WTC11 (cell line): ENCODE data around the gene FBXL13. TPM values are rescaled to one million over a fixed set of nuclear protein-coding genes. Genes with fewer than 3 reads are reported as not detected.

Experiments used
- ATAC-seq: fragments of 200-7000 bp; cut with Tn5 transposase; 2 replicates; pipeline ENCODE4 v1.10.0; 2021; ENCODE audit warnings: mild to moderate bottlenecking, moderate library complexity
- CTCF ChIA-PET: fragments of 300-600 bp; sonication (Branson Sonifier 250); formaldehyde crosslinking; loops from one replicate; lab custom pipeline; 2021; ENCODE audit warnings: antibody characterized with exemption; lab: Charles Lee
- POLR2A ChIA-PET: fragments of 350-600 bp; sonication (Branson Sonifier 250); formaldehyde crosslinking; loops from one replicate; lab custom pipeline; 2021; ENCODE audit warnings: antibody characterized with exemption; lab: Charles Lee
- DNase-seq: peaks from one replicate; pipeline ENCODE4 v3.0.0; 2021; ENCODE audit warnings: low spot score
- H3K27ac Mint-ChIP-seq: 2 replicates; pipeline ENCODE4 v1.8.0; 2021; ENCODE audit warnings: mixed read lengths
- H3K27me3 Mint-ChIP-seq: 2 replicates; pipeline ENCODE4 v1.8.0; 2021; ENCODE audit warnings: low read depth, mild to moderate bottlenecking, moderate library complexity, mixed read lengths
- H3K36me3 Mint-ChIP-seq: 2 replicates; pipeline ENCODE4 v1.8.0; 2021; ENCODE audit warnings: mixed read lengths
- H3K4me1 Mint-ChIP-seq: 2 replicates; pipeline ENCODE4 v1.8.0; 2022; ENCODE audit warnings: mixed read lengths
- H3K4me3 Mint-ChIP-seq: 2 replicates; pipeline ENCODE4 v1.8.0; 2021; ENCODE audit warnings: mild to moderate bottlenecking, moderate library complexity, mixed read lengths
- H3K9me3 Mint-ChIP-seq: 2 replicates; pipeline ENCODE4 v1.8.0; 2021; ENCODE audit warnings: mixed read lengths
- AFF4 ChIP-seq: sonication (generic); formaldehyde crosslinking; IDR thresholded peaks from 2 replicates; pipeline ENCODE4 v1.8.1; 2023; ENCODE audit warnings: mild to moderate bottlenecking, missing genetic modification reagents, borderline replicate concordance
- AR ChIP-seq: fragments of 250-450 bp; sonication (Bioruptor Pico); IDR thresholded peaks from 2 replicates; pipeline ENCODE4 v1.9.0; 2021; ENCODE audit warnings: mild to moderate bottlenecking
- ATF3 ChIP-seq: sonication (generic); formaldehyde crosslinking; conservative IDR thresholded peaks from 2 replicates; pipeline ENCODE4 v1.8.1; 2022; ENCODE audit warnings: mild to moderate bottlenecking, missing genetic modification reagents
- E2F4 ChIP-seq: sonication (generic); formaldehyde crosslinking; IDR thresholded peaks from 2 replicates; pipeline ENCODE4 v1.8.1; 2022; ENCODE audit warnings: low read depth, mild to moderate bottlenecking, moderate library complexity, missing genetic modification reagents, borderline replicate concordance
- EMX1 ChIP-seq: fragments of 250-450 bp; sonication (Bioruptor Pico); IDR thresholded peaks from 2 replicates; pipeline ENCODE4 v1.8.0; 2021; ENCODE audit warnings: mild to moderate bottlenecking
- ERG ChIP-seq: fragments of 250-450 bp; sonication (Bioruptor Pico); IDR thresholded peaks from 2 replicates; pipeline ENCODE4 v1.8.0; 2021; ENCODE audit warnings: mild to moderate bottlenecking
- FOXP4 ChIP-seq: sonication (generic); formaldehyde crosslinking; IDR thresholded peaks from 2 replicates; pipeline ENCODE4 v1.8.0; 2022; ENCODE audit warnings: mild to moderate bottlenecking, missing genetic modification reagents
- GRHL2 ChIP-seq: fragments of 250-450 bp; sonication (Bioruptor Pico); IDR thresholded peaks from 2 replicates; pipeline ENCODE4 v1.8.0; 2022; ENCODE audit warnings: mild to moderate bottlenecking, moderate library complexity; ENCODE audit not compliant: insufficient replicate concordance, severe bottlenecking
- NFATC4 ChIP-seq: fragments of 250-450 bp; sonication (Bioruptor Pico); IDR thresholded peaks from 2 replicates; pipeline ENCODE4 v1.9.0; 2021; ENCODE audit warnings: mild to moderate bottlenecking
- PREB ChIP-seq: sonication (generic); formaldehyde crosslinking; IDR thresholded peaks from 2 replicates; pipeline ENCODE4 v1.8.1; 2022; ENCODE audit warnings: mild to moderate bottlenecking, missing genetic modification reagents, moderate library complexity, borderline replicate concordance
- TCF7 ChIP-seq: sonication (generic); formaldehyde crosslinking; IDR thresholded peaks from 2 replicates; pipeline ENCODE4 v1.8.0; 2022; ENCODE audit warnings: mild to moderate bottlenecking, low read depth, missing genetic modification reagents, moderate library complexity
- TEAD4 ChIP-seq: sonication (generic); formaldehyde crosslinking; IDR thresholded peaks from 2 replicates; pipeline ENCODE4 v1.8.0; 2022; ENCODE audit warnings: mild to moderate bottlenecking, missing genetic modification reagents
- TP53 ChIP-seq: sonication (generic); formaldehyde crosslinking; IDR thresholded peaks from 2 replicates; pipeline ENCODE4 v1.8.1; 2023; ENCODE audit warnings: mild to moderate bottlenecking, missing genetic modification reagents
- ZMAT4 ChIP-seq: fragments of 250-450 bp; sonication (Bioruptor Pico); IDR thresholded peaks from 2 replicates; pipeline ENCODE4 v1.9.0; 2021; ENCODE audit warnings: mild to moderate bottlenecking
- ZNF281 ChIP-seq: sonication (generic); formaldehyde crosslinking; IDR thresholded peaks from 2 replicates; pipeline ENCODE4 v1.8.0; 2023; ENCODE audit warnings: mild to moderate bottlenecking, missing genetic modification reagents
- ZNF512 ChIP-seq: sonication (generic); formaldehyde crosslinking; IDR thresholded peaks from 2 replicates; pipeline ENCODE4 v1.8.1; 2022; ENCODE audit warnings: missing genetic modification reagents, borderline replicate concordance
- total RNA-seq: library from RNA; stranded (reverse); gene quantifications from 3 replicates; pipeline ENCODE4 v1.2.3, GENCODE V29; 2021

Gene FBXL13
- total RNA-seq, 1 experiment from 2014 or later = 1.7 TPM

- TF ChIP-seq ZMAT4 (no peak), AFF4 (CRISPR knock-in tag) (no peak), TP53 (no peak), TEAD4 (CRISPR knock-in tag) (no peak), AR (no peak), NFATC4 (no peak), E2F4 (CRISPR knock-in tag) (no peak), FOXP4 (CRISPR knock-in tag) (no peak)
- TF ChIP-seq, all 79 proteins: peak for 0
Observed at GRCh38 chr7:103117465-103117864, 42.9 kb upstream of the FBXL13 start (continued).

- Mint-ChIP-seq H3K36me3 (peaks cover 16% of the 10 kb centered on the region), H3K4me3 (no peak overlapping the region), H3K4me1 (no peaks in the 10 kb centered on the region), H3K27me3 (no peaks in the 10 kb centered on the region), H3K27ac (no peak overlapping the region), H3K9me3 (0 out of 2 replicates have a peak, but pooled peaks cover under 1% of the 10 kb centered on the region)
- ATAC-seq (no peak), DNase-seq (no peak)
- ChIA-PET CTCF (no interaction called here), POLR2A (no interaction called here)
- TF ChIP-seq ERG (CRISPR knock-in tag) (no peak), PREB (CRISPR knock-in tag) (no peak), ATF3 (CRISPR knock-in tag) (no peak), ZNF512 (CRISPR knock-in tag) (no peak), EMX1 (CRISPR knock-in tag) (no peak), TCF7 (CRISPR knock-in tag) (no peak), ZNF281 (CRISPR knock-in tag) (no peak), GRHL2 (CRISPR knock-in tag) (no peak), E2F4 (CRISPR knock-in tag) (no peak)
Observed at GRCh38 chr7:103116991-103117390, 42.4 kb upstream of the FBXL13 start.
